ENCODE results near the gene NCS1.

NCS1 gene

GRCh38 chr9:130208600-130209347, 36.6 kb downstream of the NCS1 start:
- TF ChIP-seq FOXP2 (optimal IDR thresholded peaks at IDR 0.05; ENCODE audit: borderline replicate concordance, extremely low read depth, extremely low read length, insufficient read depth) (peak; percentile 15), REST (IDR thresholded peaks at IDR 0.05; ENCODE audit: insufficient read depth in 1 of 2, low read depth in 2 of 2, low read length in 2 of 2) (no peak), TAF1 (IDR thresholded peaks at IDR 0.05; ENCODE audit: borderline replicate concordance, insufficient read depth, low read length) (no peak)

GRCh38 chr9:130209422-130209821, 37.2 kb downstream of the NCS1 start:
- no peak for TF ChIP-seq POLR2AphosphoS5 (IDR thresholded peaks at IDR 0.05; ENCODE audit: low read depth, low read length)

- no peak for TF ChIP-seq FOXP2 (optimal IDR thresholded peaks at IDR 0.05; ENCODE audit: borderline replicate concordance, extremely low read depth, extremely low read length, insufficient read depth)
- TF ChIP-seq SIN3A (IDR thresholded peaks at IDR 0.05; ENCODE audit: borderline replicate concordance, insufficient read depth, low read length), result no peak
- no peak for TF ChIP-seq REST (IDR thresholded peaks at IDR 0.05; ENCODE audit: insufficient read depth in 1 of 2, low read depth in 2 of 2, low read length in 2 of 2)
- TF ChIP-seq TAF1 (IDR thresholded peaks at IDR 0.05; ENCODE audit: borderline replicate concordance, insufficient read depth, low read length), result no peak
- no peak for TF ChIP-seq POLR2AphosphoS5 (IDR thresholded peaks at IDR 0.05; ENCODE audit: low read depth, low read length)
Observed at GRCh38 chr9:130211548-130212226, 39.5 kb downstream of the NCS1 start.

GRCh38 chr9:130212543-130213297, 40.5 kb downstream of the NCS1 start:
- TF ChIP-seq POLR2AphosphoS5 (IDR thresholded peaks at IDR 0.05; ENCODE audit: low read depth, low read length), result no peak
- TF ChIP-seq TAF1 (IDR thresholded peaks at IDR 0.05; ENCODE audit: borderline replicate concordance, insufficient read depth, low read length), result no peak
- TF ChIP-seq FOXP2 (optimal IDR thresholded peaks at IDR 0.05; ENCODE audit: borderline replicate concordance, extremely low read depth, extremely low read length, insufficient read depth), result no peak
- TF ChIP-seq SIN3A (IDR thresholded peaks at IDR 0.05; ENCODE audit: borderline replicate concordance, insufficient read depth, low read length), result no peak
- TF ChIP-seq REST (IDR thresholded peaks at IDR 0.05; ENCODE audit: insufficient read depth in 1 of 2, low read depth in 2 of 2, low read length in 2 of 2), result no peak

- TF ChIP-seq REST (IDR thresholded peaks at IDR 0.05; ENCODE audit: insufficient read depth in 1 of 2, low read depth in 2 of 2, low read length in 2 of 2) (no peak), FOXP2 (optimal IDR thresholded peaks at IDR 0.05; ENCODE audit: borderline replicate concordance, extremely low read depth, extremely low read length, insufficient read depth) (no peak), SIN3A (IDR thresholded peaks at IDR 0.05; ENCODE audit: borderline replicate concordance, insufficient read depth, low read length) (no peak), TAF1 (IDR thresholded peaks at IDR 0.05; ENCODE audit: borderline replicate concordance, insufficient read depth, low read length) (no peak), POLR2AphosphoS5 (IDR thresholded peaks at IDR 0.05; ENCODE audit: low read depth, low read length) (no peak)
Observed at GRCh38 chr9:130213911-130214761, 41.9 kb downstream of the NCS1 start.
